ENCODE measurements around the gene NUBPL.

Gene NUBPL

DNA sequence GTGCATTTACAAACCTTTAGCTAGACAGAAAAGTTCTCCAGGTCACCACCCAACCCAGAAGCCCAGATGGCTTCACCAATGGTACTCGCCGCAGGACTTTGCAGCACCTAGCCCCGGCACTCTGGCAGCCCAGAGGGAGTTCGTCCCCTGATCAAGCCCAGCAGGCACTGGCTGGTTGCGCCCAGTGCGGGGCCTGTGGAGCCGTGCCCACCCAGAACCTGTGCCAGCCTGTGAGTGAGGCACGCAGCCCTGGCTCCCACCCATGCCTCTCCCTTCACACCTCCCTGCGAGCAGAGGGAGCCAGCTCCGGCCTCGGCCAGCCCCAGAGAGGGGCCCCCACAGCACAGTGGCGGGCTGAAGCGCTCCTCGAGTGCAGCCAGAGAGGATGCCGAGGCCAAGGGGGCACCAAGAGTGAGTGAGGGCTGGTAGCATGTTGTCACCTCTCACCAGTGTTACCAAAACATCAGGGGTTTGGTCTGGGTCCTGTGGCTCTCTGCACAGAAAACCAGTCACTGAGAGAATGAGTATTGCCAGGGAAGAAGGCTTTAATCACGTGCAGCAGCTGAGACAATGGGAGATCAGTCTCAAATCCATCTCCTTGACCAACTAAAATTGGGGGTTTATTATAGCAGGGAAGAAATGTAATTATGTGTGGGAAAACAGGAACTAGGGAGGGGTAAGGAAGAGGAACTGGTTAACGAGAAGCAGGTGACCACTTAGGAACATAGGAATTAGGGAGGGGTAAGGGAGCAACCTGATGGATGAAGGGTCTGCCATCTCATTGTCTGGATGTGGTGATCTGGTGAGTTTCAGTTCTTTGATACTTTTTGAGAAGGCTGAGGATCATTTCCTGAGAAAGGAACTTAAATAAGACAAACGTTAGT is 151.3 kb downstream of the NUBPL start:
- no peak overlapping the region for H3K4me3 ChIP-seq (ENCODE audit: low read depth, low read length)
- TF ChIP-seq, protein P1, sequence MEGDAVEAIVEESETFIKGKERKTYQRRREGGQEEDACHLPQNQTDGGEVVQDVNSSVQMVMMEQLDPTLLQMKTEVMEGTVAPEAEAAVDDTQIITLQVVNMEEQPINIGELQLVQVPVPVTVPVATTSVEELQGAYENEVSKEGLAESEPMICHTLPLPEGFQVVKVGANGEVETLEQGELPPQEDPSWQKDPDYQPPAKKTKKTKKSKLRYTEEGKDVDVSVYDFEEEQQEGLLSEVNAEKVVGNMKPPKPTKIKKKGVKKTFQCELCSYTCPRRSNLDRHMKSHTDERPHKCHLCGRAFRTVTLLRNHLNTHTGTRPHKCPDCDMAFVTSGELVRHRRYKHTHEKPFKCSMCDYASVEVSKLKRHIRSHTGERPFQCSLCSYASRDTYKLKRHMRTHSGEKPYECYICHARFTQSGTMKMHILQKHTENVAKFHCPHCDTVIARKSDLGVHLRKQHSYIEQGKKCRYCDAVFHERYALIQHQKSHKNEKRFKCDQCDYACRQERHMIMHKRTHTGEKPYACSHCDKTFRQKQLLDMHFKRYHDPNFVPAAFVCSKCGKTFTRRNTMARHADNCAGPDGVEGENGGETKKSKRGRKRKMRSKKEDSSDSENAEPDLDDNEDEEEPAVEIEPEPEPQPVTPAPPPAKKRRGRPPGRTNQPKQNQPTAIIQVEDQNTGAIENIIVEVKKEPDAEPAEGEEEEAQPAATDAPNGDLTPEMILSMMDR (IDR thresholded peaks at IDR 0.05; ENCODE audit: low read depth, low read length), result no peak

DNA sequence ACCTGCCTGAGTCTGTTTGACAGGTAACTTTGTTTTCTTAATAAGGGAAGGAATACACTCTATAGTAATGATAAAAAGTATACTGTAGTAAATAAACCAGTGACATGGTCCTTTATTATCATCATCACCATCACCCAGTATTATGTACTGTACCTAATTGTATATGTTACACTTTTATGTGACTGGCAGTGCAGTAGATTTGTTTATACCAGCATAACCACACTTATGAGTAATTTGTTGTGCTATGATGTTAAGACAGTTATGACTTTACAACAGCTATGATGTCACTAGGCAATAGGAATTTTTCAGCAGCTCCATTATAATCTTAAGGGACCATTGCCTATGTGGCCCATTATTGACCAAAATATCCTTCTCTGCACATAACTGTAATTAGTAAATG is 155.0 kb downstream of the NUBPL start:
- TF ChIP-seq, protein P1 (IDR thresholded peaks at IDR 0.05; ENCODE audit: low read depth, low read length), result no peak
- H3K4me3 ChIP-seq (ENCODE audit: low read depth, low read length), result no peak overlapping the region

DNA sequence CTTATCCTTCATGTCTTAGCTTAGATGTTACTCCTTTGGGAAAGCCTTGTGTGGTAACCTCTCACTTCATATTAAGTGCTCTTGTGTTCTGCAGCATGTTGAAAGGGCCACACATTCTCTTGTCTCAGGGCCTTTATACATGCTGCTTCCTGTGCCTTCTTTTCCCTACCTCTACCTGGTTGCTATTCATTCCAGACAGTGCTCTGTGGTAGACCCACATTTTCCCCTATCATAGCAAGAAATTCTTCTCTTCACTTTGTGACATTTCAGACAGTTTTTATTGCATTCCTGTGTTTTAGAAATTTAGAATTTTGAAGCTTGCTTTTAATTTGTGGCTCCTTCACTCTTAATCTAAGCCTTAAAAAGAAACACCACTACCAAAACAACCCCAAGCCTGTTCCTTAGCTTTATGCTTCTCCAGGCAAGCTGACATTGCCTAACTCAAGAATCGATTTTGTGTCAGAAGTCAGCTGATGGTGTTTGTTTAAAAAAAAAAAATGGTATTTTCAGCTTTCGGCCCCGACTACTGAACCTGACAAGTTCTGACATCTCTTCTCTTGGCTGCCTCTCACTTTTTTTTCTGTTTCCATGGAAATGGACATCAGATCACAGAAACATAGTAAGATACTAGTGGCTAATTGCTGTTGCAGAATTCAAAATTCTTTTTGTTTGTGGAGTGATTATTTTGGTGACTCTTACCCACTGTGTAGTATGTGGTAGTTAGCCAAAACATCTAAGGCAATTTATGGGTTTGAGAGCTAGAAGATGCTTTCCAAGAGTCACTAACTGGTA is 156.3 kb downstream of the NUBPL start:
- TF ChIP-seq, protein P1 (IDR thresholded peaks at IDR 0.05; ENCODE audit: low read depth, low read length), result no peak
- H3K4me3 ChIP-seq (ENCODE audit: low read depth, low read length), result no peak overlapping the region

DNA sequence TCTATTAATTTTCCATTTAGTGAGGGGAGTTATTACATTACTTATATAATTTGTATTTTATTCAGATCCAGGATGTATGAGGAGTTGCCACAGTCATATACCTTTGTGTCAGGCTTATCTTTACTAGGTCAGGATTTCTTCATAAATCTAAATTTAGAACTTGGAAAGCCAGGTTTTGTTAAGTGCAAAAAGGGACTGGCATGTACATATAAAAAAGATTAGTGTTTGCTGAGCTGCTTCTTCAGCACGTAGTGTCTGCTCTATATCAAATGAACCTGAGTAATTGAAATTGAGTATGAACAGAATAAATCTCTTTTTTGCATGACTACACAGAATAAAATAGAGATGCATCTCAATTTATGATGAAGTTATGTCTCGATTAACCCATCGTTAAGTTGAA is 157.4 kb downstream of the NUBPL start:
- TF ChIP-seq, protein P1 (IDR thresholded peaks at IDR 0.05; ENCODE audit: low read depth, low read length), result no peak

DNA sequence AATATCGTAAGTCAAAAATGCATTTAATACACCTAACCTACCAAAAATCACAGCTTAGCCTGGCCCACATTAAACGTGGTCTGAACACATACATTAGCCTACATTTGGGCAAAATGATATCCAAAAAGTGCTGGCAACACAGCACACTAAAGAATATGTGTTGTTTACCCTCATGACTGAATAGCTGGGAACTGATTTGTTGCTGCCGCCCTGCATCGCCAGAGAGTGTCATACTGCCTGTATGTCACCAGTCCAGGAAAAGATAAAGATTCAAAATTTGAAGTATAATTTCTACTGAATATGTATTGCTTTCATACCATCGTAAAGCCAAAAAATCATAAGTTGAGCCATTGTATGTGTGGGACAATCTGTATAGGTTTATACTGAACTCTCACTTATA is 157.8 kb downstream of the NUBPL start:
- no peak overlapping the region for H3K4me3 ChIP-seq (ENCODE audit: low read depth, low read length)
- TF ChIP-seq, protein P1 (IDR thresholded peaks at IDR 0.05; ENCODE audit: low read depth, low read length), result no peak

More for the DNA sequence above, 157.4 kb downstream of the NUBPL start:
- H3K4me3 ChIP-seq (ENCODE audit: low read depth, low read length), result no peak overlapping the region

DNA sequence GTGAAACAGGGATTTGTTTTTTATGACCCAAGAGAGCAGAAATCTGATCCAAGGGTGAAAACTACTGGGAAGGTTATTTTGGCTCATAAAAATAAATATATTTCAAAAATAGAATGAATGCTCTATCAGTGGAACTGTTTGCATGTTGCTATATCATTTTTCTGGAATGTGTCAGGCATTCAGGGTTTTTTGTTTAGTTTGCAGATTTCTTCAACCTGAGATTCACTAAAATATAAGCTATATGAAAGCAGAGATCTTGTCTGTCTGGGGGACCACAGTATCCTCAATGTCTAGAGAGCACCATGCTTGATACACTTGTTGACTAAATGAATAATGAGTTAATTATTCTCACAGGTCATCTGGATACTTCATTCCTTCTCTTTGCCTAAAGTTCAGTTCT is 165.1 kb downstream of the NUBPL start:
- TF ChIP-seq, protein P1 (IDR thresholded peaks at IDR 0.05; ENCODE audit: low read depth, low read length), result no peak

DNA sequence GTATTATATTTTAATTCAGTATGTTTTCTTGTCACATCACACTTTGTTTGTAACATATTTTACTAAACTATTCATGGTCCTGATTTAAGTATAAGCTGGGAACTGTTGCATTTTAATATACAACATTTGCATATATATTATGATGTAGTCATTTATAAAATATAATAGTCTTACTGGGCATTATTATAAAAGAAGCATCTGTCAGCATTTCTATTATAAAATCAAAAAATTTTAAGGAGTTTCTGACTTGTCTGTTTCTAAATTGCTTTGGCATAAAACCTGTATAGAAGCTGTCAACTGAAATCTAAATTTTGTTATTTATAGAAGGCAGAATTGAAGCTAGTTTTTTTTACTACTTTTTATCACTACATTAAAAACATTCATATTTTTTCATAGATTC is 166.6 kb downstream of the NUBPL start:
- TF ChIP-seq, protein P1 (IDR thresholded peaks at IDR 0.05; ENCODE audit: low read depth, low read length), result no peak
- no peak overlapping the region for H3K4me3 ChIP-seq (ENCODE audit: low read depth, low read length)

More for the DNA sequence above, 165.1 kb downstream of the NUBPL start:
- H3K4me3 ChIP-seq (ENCODE audit: low read depth, low read length), result no peak overlapping the region
